IMR-90 (cell line): ENCODE results near the gene M6PR.
"Not testable (repeated sequence)": the region's sequence is repeated elsewhere in the genome, so short reads cannot be mapped to it uniquely, and the experiment has no call there.

Experiments used
- BHLHE40 ChIP-seq: fragments of 150-350 bp; IDR thresholded peaks from 2 replicates; pipeline ENCODE4 v1.6.1; 2016; ENCODE audit warnings: mild to moderate bottlenecking, low read depth, low read length
- CEBPB ChIP-seq: IDR thresholded peaks from 2 replicates; pipeline ENCODE4 v1.6.1; 2012; ENCODE audit warnings: low read depth, low read length, improper control_type of control experiment
- CTCF ChIP-seq: conservative IDR thresholded peaks from 2 replicates; pipeline ENCODE4 v1.5.1; 2012; ENCODE audit warnings: mild to moderate bottlenecking, low read depth, low read length, improper control_type of control experiment
- MAFK ChIP-seq: IDR thresholded peaks from 2 replicates; pipeline ENCODE4 v1.6.1; 2012; ENCODE audit warnings: low read depth, low read length, improper control_type of control experiment
- MAZ ChIP-seq: IDR thresholded peaks from 2 replicates; pipeline ENCODE4 v1.6.1; 2012; ENCODE audit warnings: low read depth, mild to moderate bottlenecking, low read length, improper control_type of control experiment, moderate library complexity, borderline replicate concordance
- MXI1 ChIP-seq: IDR thresholded peaks from 2 replicates; pipeline ENCODE4 v1.6.1; 2012; ENCODE audit warnings: low read depth, mild to moderate bottlenecking, low read length, moderate library complexity, borderline replicate concordance
- POLR2A ChIP-seq: IDR thresholded peaks from 2 replicates; pipeline ENCODE4 v1.6.1; 2012; ENCODE audit warnings: mild to moderate bottlenecking, low read depth, low read length
- RAD21 ChIP-seq: IDR thresholded peaks from 2 replicates; pipeline ENCODE4 v1.6.1; 2012; ENCODE audit warnings: low read length, improper control_type of control experiment
- RCOR1 ChIP-seq: IDR thresholded peaks from 2 replicates; pipeline ENCODE4 v1.6.1; 2012; ENCODE audit warnings: mild to moderate bottlenecking, low read length, improper control_type of control experiment; ENCODE audit not compliant: insufficient replicate concordance

GRCh38 chr12:8937842-8938442 lies 11.5 kb downstream of the M6PR start:
- not testable (repeated sequence) for TF ChIP-seq POLR2A, CTCF, RAD21, CEBPB, RCOR1, MXI1, BHLHE40, MAZ
- TF ChIP-seq MAFK = peak; percentile 70
